Activated CD4-positive, alpha-beta T cell treated with anti-CD3 and anti-CD28 coated beads, Interleukin-2, amount 10 ng/mL, durations not matched to agents 24 days and 14 days (primary cell): Measurements from ENCODE around the gene TRPV2. TPM values are rescaled to one million over a fixed set of nuclear protein-coding genes. Genes with fewer than 3 reads are reported as not detected.
"Not testable (repeated sequence)": the region's sequence is repeated elsewhere in the genome, so short reads cannot be mapped to it uniquely, and the experiment has no call there.

Source experiments
- DNase-seq: peaks from one replicate; pipeline ENCODE4 v3.0.0; 2022
- H3K27ac Mint-ChIP-seq: one replicate; pipeline ENCODE4 v1.8.0; 2022; ENCODE audit warnings: mild to moderate bottlenecking, mixed read lengths
- H3K27me3 Mint-ChIP-seq: one replicate; pipeline ENCODE4 v1.8.0; 2022; ENCODE audit warnings: mixed read lengths
- H3K36me3 Mint-ChIP-seq: one replicate; pipeline ENCODE4 v1.8.0; 2022; ENCODE audit warnings: low read depth, mild to moderate bottlenecking, mixed read lengths
- H3K4me1 Mint-ChIP-seq: one replicate; pipeline ENCODE4 v1.8.0; 2021; ENCODE audit warnings: mixed read lengths
- H3K4me3 Mint-ChIP-seq: one replicate; pipeline ENCODE4 v1.8.0; 2022; ENCODE audit warnings: mild to moderate bottlenecking, moderate library complexity, mixed read lengths
- H3K9me3 Mint-ChIP-seq: one replicate; pipeline ENCODE4 v1.8.0; 2021; ENCODE audit warnings: mixed read lengths
- intact Hi-C: fragments of 100-400 bp; cut with micrococcal nuclease; formaldehyde crosslinking; loops from one replicate; pipeline ENCODE4 v1.15.1; 2023
- total RNA-seq: library from RNA; stranded (reverse); gene quantifications from 2 replicates; pipeline ENCODE4 v1.2.3, GENCODE V29; 2022

TRPV2 gene
- total RNA-seq, 1 donor from 2014 or later = 38.7 TPM

- Mint-ChIP-seq H3K4me3 (no peak overlapping the region), H3K4me1 (peaks cover 34% of the 10 kb centered on the region), H3K27ac (peak overlapping the region; percentile 22), H3K9me3 (peaks cover 2% of the 10 kb centered on the region), H3K27me3 (no peaks in the 10 kb centered on the region), H3K36me3 (peaks cover 38% of the 10 kb centered on the region)
- DNase-seq = no peak
- intact Hi-C loops = loop anchor here (5.0 kb wide), 1 partner anchor 220 kb away; the partner anchor contains the start of genes NCOR1 and PIGL
Observed at GRCh38 chr17:16437083-16437482, 21.7 kb downstream of the TRPV2 start.

GRCh38 chr17:16438173-16438556, 22.8 kb downstream of the TRPV2 start:
- H3K4me3 Mint-ChIP-seq = peak overlapping the region; percentile 99

DNA sequence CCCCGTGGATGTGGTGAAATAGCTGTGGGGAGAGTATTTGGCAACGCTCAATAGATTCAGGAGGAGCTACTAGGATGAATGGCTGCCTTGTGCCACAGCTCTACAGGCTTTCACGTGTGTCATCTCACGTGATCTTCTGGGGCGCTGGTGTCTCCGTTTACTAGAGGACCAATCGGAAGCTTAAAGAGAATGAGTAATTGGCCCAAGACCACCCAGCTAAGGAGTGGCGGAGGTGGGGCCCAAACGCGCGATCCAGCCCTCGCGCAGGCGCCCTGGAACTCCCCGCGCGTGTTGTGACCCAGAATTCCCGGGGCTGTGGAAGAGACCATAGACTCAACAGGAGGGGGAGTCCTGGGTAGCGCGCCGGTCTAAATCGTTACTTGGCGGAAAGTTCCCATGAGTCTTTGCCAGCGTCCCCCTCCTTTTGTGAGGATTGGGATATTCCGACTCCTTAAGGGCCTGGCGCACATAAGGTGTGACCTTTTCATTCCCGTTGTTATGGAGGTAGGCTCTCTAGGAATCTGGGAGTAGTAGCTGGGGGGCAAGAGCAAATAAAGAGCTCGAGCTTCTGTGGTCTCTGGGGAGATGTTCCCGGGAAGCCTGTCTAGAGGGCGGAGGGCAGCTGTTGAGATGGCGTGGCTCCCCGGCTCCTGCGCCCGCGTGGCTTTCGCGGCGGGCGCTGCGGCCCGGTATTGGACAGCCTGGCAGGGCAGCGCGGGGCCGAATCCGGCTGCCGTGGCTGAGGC, 23.4 kb downstream of the TRPV2 start:
- Mint-ChIP-seq H3K27ac (peak overlapping the region; percentile 99), H3K27me3 (no peaks in the 10 kb centered on the region), H3K36me3 (peaks cover 48% of the 10 kb centered on the region), H3K9me3 (peaks cover 2% of the 10 kb centered on the region), H3K4me3 (peak overlapping the region; percentile 99), H3K4me1 (peaks cover 45% of the 10 kb centered on the region)
- intact Hi-C loops = loop anchor here (1.0 to 5.0 kb wide), 4 partner anchors 19 to 221 kb away; partner anchors contain the start of genes NCOR1, PIGL and UBB
- DNase-seq = peak; percentile 98

More at GRCh38 chr17:16438173-16438556, 22.8 kb downstream of the TRPV2 start:
- no peaks in the 10 kb centered on the region for H3K27me3 Mint-ChIP-seq
- peaks cover 45% of the 10 kb centered on the region for H3K4me1 Mint-ChIP-seq
- H3K36me3 Mint-ChIP-seq = peaks cover 48% of the 10 kb centered on the region
- H3K27ac Mint-ChIP-seq = peak overlapping the region; percentile 99
- intact Hi-C loops = loop anchor here (1.0 to 5.0 kb wide), 3 partner anchors 19 to 221 kb away; partner anchors contain the start of genes NCOR1, PIGL and UBB
- no peak for DNase-seq
- H3K9me3 Mint-ChIP-seq = peaks cover 2% of the 10 kb centered on the region

- H3K27me3 Mint-ChIP-seq = no peaks in the 10 kb centered on the region
- H3K4me1 Mint-ChIP-seq = peaks cover 48% of the 10 kb centered on the region
- H3K36me3 Mint-ChIP-seq = peaks cover 54% of the 10 kb centered on the region
- peak overlapping the region; percentile 99 for H3K4me3 Mint-ChIP-seq
- peak overlapping the region; percentile 99 for H3K27ac Mint-ChIP-seq
- no peak for DNase-seq
- intact Hi-C loops = loop anchor here (1.0 to 5.0 kb wide), 2 partner anchors 96 to 222 kb away; partner anchors contain the start of genes NCOR1 and PIGL
- peaks cover 2% of the 10 kb centered on the region for H3K9me3 Mint-ChIP-seq
Observed at GRCh38 chr17:16439303-16439791, 24.0 kb downstream of the TRPV2 start.

DNA sequence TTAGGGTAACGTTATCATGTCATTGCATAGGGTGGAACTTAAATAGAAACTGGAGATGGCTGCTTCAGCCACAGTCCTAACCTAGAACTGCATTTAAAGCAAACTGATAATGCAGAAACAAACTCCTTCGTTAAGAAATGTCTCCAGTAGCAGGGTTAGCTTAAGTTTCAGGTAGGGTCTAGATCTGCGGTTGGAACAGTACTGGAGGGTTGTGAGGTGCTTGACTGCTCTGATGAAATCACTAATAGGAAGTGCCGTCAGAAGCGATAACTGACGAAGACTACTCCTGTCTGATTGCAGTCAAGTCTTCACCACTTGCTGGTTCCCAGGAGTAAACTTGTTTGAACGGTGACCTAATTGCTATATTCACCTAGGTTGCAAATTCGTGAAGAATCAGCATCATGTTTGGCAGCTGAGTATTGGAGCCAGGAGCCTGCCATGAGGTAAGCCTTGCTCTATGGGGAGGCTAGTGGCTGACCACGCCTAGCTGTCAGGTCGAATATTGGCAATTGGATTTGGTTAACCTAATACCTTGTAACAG, 24.5 kb downstream of the TRPV2 start:
- peaks cover 49% of the 10 kb centered on the region for H3K4me1 Mint-ChIP-seq
- no peaks in the 10 kb centered on the region for H3K27me3 Mint-ChIP-seq
- peaks cover 2% of the 10 kb centered on the region for H3K9me3 Mint-ChIP-seq
- H3K36me3 Mint-ChIP-seq = peaks cover 56% of the 10 kb centered on the region
- H3K27ac Mint-ChIP-seq = peak overlapping the region; percentile 99
- H3K4me3 Mint-ChIP-seq = peak overlapping the region; percentile 99
- peak; percentile 74 for DNase-seq
- intact Hi-C loops = loop anchor here (1.0 to 5.0 kb wide), 2 partner anchors 95 to 223 kb away; partner anchors contain the start of genes NCOR1 and PIGL

GRCh38 chr17:16440354-16440753, 25.0 kb downstream of the TRPV2 start:
- H3K27me3 Mint-ChIP-seq, H3K9me3 Mint-ChIP-seq, DNase-seq, intact Hi-C loops: not testable (repeated sequence)
- Mint-ChIP-seq H3K4me3 (peak overlapping the region; percentile 99), H3K27ac (peak overlapping the region; percentile 99), H3K36me3 (peaks cover 58% of the 10 kb centered on the region), H3K4me1 (peaks cover 49% of the 10 kb centered on the region)

DNA sequence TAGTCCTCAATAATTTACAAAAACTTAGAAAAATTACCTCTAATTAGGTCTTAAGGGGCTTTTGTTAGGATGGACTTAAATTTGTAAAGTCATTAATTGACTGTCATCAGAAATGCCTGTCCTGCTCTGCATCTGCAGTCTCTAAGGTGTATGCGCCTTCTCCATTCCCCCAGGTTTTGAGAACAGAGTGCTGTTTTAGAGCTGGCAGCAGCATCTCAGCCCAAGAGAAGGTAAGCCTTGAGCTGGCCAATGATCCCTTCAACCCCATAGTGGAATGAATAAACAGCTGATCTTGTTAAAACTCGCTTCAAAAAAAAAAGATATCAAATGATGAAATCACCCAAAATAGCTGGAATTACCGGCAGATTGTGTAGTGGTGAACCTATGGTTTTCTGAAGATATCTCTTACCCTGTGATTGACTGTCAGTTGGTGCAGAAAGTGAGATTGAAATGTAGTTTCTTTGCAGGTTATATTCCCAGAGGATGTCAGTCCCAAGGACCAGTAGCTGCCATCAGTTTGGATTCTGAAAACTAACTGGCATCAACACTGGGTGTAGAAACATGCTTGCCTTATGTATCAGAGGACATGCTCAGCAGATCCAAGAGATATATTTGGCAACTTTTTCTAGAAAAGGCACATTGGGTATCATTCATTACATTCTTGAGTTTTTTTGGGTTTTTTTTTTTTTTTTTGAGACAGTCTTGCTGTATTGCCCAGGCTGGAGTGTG, 25.7 kb downstream of the TRPV2 start:
- H3K4me3 Mint-ChIP-seq = peak overlapping the region; percentile 99
- no peak for DNase-seq
- H3K36me3 Mint-ChIP-seq = peaks cover 57% of the 10 kb centered on the region
- H3K27me3 Mint-ChIP-seq = no peaks in the 10 kb centered on the region
- peak overlapping the region; percentile 99 for H3K27ac Mint-ChIP-seq
- peaks cover 46% of the 10 kb centered on the region for H3K4me1 Mint-ChIP-seq
- peaks cover 2% of the 10 kb centered on the region for H3K9me3 Mint-ChIP-seq
- intact Hi-C loops = no loop called here

DNA sequence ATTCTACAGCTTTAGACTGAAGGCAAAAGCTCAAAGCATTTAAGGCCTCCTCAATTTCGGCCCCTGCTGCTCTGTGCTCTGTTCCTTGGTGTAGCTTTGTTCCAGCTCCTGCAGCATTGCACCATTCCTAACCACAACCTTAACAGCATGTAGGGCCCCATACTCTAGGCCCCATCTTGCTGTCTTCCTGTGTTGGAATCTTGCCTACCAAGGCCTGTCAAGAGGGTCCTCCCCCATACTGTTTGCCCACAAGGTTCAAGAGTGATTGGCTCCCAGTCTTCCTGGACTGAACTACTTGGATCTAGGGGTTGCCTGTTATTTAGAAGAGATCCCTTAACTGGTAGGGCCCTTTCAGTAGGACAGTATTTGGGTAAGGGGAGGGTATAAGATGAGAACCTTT, 26.8 kb downstream of the TRPV2 start:
- Mint-ChIP-seq H3K4me3 (peak overlapping the region; percentile 99), H3K27ac (peak overlapping the region; percentile 87), H3K4me1 (peaks cover 48% of the 10 kb centered on the region), H3K9me3 (peaks cover 2% of the 10 kb centered on the region), H3K27me3 (no peaks in the 10 kb centered on the region), H3K36me3 (peaks cover 63% of the 10 kb centered on the region)
- intact Hi-C loops = no loop called here
- no peak for DNase-seq

- no peaks in the 10 kb centered on the region for H3K27me3 Mint-ChIP-seq
- H3K27ac Mint-ChIP-seq = peak overlapping the region; percentile 87
- no peak for DNase-seq
- intact Hi-C loops = no loop called here
- H3K36me3 Mint-ChIP-seq = peaks cover 67% of the 10 kb centered on the region
- peaks cover 47% of the 10 kb centered on the region for H3K4me1 Mint-ChIP-seq
- peak overlapping the region; percentile 99 for H3K4me3 Mint-ChIP-seq
- H3K9me3 Mint-ChIP-seq = peaks cover 2% of the 10 kb centered on the region
Observed at GRCh38 chr17:16442594-16443510, 27.5 kb downstream of the TRPV2 start.

GRCh38 chr17:16443511-16444257, 28.3 kb downstream of the TRPV2 start:
- Mint-ChIP-seq H3K36me3 (peaks cover 73% of the 10 kb centered on the region), H3K9me3 (peaks cover 2% of the 10 kb centered on the region), H3K27me3 (no peaks in the 10 kb centered on the region), H3K4me1 (peaks cover 44% of the 10 kb centered on the region), H3K27ac (peak overlapping the region; percentile 58), H3K4me3 (no peak overlapping the region)
- intact Hi-C loops = no loop called here
- no peak for DNase-seq

GRCh38 chr17:16444258-16444886, 29.0 kb downstream of the TRPV2 start:
- no peaks in the 10 kb centered on the region for H3K27me3 Mint-ChIP-seq
- H3K36me3 Mint-ChIP-seq = peaks cover 72% of the 10 kb centered on the region
- peaks cover 2% of the 10 kb centered on the region for H3K9me3 Mint-ChIP-seq
- H3K27ac Mint-ChIP-seq = peak overlapping the region; percentile 58
- no peak overlapping the region for H3K4me3 Mint-ChIP-seq
- no peak for DNase-seq
- peaks cover 48% of the 10 kb centered on the region for H3K4me1 Mint-ChIP-seq
- intact Hi-C loops = no loop called here
